Kidney tubule cell (primary cell): Measurements from ENCODE around the gene WRNIP1.

Source experiments
- DNase-seq: peaks from one replicate; pipeline ENCODE4 v3.0.0-alpha.2; 2018; ENCODE audit warnings: low spot score

Gene WRNIP1

DNA sequence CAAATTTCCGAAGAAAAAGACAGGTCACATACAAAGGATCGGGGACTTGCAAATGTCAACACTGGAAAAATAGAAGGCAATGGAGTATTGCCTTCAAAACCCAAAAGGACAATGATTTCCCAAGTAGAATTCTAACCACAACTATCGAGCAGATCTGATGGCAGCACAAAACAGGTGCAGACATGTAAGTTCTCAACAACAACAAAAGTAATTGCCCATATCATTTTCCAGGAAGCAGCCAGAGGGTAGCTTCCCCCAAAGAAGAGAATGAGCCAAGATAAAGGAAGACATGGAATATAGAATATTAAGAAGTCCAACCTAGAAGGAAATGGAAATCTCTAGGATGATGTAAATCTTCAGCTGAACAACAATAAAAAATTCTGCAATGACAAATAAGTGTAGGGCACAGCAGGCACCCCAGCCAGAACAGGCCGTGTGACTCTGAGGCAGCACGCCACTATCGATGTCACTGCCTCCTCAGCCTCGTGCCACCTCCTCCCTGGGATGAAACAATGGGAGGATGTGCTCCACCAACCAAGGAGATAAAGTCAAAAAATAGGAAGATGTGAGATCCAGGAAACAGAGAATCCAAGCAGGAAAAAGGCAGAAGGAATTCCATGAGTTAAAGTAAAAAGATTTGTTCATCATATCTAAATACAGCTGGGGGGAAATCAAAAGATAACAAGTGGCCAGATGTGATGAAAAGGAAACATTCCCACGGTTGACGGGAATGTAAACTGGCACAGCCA is 42.3 kb downstream of the WRNIP1 start:
- peak; percentile 45 for DNase-seq

DNA sequence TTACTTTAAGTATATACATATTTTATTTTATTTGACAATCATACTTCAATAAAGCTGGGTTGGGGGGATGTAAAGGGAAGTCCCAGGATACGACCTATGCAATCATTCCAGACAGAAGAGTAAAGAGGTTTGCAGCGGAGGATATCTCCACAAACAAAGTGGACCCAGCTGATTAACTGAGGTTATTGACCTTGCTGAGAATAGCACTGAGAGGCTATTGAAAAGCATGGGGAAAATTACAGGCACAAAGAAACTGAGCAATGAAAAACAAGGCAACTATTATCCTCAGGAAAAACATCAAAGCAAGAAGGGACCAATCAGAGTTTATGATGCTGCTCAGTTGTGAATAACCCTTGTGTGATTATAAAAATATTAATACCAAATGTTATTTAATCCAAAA is 43.8 kb downstream of the WRNIP1 start:
- DNase-seq, result no peak

DNA sequence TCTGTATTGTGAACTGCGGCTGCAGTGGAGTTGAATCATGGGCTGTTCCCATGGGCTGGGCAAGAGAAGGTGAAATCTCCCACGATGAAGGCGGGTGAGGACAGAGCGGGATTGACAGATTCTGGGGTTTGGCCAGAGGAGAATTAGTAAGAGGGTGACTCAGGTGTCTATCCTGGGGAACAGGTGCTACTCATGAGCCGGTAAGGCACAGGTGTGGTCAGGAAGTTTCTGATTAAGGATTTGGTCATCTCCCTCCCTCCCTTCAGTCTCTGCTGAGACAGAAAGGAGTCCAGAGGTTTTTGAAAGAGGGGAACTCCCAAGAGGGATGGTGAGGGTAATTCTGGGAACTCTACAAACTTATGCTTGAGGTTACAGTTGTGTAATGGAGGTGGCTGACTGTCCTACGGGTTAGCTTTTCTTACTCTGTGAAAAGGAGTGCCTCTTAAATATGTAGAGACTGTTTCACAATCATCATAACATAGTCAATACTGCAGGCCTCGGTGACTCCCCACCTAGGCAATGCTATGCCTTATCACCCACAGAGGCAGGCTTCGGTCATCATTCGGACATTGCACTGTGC is 45.0 kb downstream of the WRNIP1 start:
- DNase-seq, result peak; percentile 97

DNA sequence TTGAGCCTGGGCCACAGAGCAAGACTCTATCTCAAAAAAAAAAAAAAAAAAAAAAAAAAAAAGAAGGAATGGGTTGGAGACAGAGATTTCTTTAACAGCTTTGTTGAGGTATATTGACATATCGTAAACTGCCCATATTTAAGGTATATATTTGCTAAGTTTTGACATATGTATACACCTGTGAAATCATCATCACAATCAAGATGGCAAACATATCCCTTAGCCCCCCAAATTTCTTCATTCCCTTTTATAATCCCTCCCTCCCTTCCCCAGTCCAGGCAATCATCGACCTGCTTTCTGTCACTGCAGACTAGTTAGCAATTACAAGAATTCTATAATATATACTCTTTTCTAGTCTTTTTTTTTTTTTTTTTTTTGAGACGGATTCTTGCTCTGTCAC is 47.5 kb downstream of the WRNIP1 start:
- no peak for DNase-seq

DNA sequence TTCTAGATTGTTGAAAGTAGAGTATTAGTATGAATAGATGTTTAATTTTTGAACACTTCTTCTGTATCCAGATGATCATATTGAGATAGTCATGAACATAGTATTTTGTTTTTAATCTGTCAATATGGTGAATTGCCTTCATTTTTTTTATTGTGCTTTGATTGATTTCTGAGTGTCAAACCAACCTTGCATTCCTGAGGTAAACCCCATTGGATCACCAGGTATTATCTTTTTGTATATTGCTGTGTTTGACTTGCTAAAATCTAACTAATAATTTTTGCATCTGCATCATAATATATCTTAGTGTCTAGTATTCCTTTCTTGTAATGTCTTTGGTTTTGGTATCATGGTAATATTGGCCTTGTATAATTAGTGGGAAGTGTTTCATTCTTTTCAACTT is 51.0 kb downstream of the WRNIP1 start:
- no peak for DNase-seq

DNA sequence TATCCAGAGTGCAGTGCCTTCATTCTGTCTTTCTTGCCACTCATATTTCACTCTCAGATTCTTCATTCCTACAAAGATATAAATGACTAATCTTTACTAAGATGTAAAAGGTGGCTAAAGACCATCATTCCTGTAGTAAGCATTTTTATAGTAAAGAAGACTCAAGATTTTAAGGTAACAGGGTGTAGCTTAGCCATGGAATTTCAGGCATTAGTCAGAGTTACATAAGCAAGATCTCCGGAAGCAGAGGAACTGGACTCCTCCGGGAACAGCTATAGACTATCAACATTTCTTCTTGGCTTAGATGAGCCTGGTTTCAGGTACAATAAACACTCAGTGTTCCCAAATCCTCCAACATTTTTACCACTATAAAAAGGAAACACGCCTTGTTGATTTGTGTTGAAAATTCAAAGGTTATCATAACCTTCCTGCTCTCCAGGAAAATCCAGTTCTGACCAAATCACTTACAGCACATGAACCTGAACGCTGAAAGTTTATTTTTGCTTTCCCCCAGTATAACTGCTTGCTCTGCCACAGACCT is 52.8 kb downstream of the WRNIP1 start:
- DNase-seq, result peak; percentile 64

DNA sequence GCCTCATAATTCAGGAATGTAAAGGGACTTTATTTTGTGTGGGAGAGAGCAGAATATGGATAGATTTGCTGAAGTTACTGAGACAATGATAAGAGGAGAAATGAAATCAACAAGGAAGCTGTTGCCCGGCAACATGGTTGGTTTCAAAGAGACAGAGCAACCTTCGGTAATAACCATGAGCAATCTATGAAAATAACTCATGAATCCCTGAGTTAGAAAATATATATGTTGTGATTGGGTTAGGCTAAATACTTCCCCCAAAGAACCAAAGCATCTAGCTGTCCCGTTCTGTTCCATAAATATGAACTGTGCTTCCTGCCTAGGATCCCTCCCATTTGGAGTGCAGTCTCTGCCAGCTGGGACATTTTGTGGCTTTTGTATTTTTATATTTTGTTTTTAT is 53.4 kb downstream of the WRNIP1 start:
- peak; percentile 65 for DNase-seq

DNA sequence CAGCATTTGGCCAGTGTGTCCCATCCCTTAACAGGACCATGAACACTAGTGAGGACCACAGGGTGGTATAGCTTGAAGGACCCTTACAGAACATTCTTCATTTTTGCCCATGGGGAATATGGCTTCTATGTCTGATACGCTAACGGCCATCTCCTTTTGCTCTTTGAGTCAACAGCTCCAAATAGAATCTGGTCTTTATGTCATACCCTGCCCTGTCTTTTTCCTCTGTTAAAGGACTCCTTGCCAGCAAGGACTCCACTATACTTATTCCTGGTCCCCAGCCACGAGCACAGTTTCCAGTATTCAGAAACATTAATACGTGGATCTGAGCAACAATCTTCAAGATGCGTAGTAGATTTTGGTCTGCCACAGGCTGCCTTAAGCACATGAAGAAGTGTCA is 53.9 kb downstream of the WRNIP1 start:
- no peak for DNase-seq

DNA sequence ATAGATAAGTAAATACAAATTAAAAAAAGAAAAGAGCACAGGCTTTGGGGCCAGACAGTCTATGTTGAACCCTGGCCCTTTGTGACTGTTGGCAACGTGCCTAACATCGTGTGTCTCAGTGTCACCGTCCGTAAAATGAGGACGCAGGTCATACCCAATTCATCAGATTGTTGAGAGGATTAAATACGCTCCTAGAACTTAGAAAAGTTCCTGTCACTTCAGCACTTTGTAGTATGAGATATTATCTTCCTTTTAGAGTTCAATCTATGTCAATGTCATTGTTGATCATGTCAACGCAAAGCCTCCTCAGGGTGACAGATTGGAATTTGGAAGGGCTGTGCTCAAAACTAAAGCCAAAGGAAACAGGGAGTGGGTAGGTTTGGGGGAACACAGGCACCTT is 54.8 kb downstream of the WRNIP1 start:
- no peak for DNase-seq

DNA sequence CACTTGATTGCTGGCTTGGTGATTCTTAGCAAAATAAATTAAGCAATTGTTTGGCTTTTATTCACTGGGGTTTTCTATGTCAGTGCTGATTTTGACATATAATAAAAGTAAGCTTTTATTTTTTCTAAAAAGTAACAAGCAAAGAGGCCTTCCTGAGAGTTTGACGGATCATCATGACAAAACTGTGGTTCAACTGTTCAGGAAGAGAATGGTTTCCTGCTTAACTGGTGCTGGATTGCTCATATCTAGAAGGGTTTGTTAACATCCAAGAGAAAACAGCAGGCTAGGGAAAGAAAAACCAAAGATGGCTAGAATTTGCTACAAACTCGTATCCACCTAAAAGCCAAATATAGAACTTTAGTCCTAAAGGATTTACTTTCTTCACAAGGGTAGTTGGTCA is 55.2 kb downstream of the WRNIP1 start:
- no peak for DNase-seq

DNA sequence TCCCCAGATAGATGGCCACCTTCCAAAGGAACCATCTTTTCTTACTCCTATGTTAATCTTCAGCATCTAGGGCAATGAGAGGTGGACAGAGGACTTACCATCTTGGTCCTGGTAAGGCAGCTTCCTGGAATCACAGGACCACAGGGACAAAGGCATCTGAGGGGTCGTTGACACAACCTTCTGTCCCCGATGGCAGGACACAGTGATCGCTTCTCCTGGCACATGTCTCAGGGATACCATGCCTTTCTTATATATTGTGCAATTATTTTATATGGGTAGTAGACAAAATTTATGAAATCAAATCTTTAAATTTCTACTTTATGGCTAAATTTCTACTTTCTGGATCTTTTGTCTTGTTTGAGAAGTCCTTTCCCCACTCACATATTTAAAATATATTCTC is 56.4 kb downstream of the WRNIP1 start:
- DNase-seq, result no peak

DNA sequence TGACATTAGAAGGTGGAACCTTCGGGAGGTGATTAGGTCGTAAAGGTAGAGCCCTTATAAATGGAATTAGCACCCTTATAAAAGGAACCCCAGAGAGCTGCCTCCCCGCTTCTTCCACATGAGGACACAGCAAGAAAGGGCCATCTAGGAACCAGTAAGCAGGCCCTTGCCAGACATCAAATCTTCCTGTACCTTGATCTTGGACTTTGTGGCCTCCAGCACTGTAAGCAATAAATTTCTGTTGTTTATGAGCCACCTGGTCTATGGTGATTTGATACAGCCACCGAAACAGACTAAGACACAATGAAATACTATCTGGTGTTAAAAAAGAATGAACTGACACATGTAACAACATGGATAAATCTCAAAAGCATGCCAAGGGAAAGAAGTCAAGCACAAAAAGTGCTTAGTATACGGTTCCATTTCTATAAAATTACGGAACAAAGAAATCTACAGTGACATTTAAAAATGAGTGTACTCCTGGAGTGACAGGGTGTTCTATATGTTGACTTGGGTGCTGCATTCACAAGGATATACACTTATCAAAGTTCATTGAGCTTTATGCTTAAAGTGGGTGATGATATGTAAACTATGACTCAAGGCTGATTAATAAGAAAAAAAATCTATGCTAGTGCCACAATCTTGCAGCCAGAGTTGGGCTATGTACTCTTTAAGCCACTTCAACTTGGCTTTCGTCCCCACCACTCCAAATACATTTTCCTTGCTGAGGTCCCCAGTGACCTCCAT is 58.1 kb downstream of the WRNIP1 start:
- DNase-seq, result no peak

DNA sequence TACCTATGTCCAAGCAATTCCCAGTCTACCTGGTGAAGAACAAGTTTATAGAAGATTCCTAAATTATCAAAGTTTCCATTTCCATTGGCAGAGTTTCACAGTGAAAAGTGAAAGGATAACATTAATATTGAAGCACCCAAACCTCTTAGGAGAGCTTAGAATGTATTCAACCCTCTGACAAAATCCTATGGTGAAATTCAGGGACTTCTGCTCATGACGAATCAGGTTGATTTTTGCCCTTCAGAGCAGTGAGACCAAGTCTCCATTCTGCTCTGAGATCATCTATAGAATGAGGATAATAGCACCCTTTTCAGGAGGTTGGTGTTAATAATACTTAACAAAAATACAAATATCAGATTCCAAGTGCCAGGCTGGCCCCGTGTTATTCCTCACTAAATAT is 60.9 kb downstream of the WRNIP1 start:
- no peak for DNase-seq

DNA sequence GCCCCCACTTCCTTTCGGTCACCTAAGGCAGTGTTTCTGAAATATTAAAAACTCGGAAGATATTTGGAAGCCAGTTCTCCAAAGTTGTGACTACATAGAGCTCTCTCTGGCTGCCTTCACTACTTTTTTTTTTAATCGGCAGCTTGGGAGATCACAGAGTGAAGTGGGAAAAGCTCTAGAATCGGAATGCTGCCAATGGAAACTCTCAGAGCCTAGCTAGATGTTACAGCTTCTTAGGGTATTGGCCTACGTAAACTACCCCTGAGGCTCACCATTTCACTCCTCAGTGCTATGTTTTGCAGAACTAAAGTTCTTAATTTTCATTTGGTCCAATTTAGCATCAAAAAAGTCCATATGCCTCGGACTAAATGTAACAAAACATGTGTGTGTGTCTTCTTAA is 61.9 kb downstream of the WRNIP1 start:
- no peak for DNase-seq

DNA sequence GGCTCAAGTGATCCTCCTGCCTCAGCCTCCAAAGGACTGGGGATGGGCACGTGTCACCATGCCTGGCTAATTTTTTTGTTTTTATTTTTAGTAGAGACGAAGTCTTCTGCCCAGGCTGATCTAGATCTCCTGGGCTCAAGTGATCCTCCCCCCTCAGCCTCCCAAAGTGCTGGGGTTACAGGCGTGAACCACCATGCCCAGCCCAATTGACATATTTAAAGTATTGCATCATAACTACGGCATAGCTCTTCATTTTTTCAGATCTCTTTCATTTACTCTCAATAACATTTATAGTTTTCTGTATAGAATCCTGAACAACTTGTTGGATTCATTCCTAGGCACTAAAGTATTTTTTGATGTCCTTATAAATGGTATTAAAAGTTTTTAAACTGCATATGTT is 63.4 kb downstream of the WRNIP1 start:
- no peak for DNase-seq

DNA sequence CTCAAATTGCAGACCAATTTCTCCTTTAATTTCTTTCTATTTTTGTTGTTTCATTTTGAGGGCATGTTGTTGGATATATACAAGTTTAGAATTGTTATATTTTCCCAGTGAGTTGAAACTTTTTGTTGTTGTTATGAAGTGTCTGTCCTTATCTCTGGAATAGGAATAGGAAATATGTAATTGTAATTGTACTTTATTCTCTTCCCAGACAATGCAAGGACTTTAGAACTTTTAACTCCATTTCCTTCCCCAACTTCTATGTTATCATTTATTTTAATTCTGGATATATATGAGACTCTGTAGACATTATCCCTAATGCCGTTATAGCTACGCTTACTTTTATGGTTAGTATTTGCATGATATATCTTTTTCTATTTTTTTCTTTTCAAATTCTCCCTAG is 64.1 kb downstream of the WRNIP1 start:
- DNase-seq, result no peak

DNA sequence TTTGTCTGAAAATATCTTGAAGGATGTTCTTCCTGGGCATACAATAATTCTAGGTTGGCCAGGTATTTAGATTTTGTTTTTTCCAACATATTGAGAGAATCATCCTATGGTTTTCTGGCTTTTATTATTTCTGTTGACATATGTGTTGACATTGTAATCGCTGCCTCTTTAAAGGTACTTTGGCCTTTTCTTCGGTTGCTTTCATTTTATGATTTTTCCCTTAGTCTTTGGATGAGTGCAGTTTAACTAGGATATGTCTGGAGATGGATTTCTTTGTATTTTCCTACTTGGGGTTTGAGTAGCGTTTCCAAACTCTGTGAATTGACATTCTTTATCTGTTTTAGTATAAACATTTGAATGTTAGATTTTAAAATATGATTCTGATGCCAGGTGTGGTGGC is 65.0 kb downstream of the WRNIP1 start:
- DNase-seq, result no peak

DNA sequence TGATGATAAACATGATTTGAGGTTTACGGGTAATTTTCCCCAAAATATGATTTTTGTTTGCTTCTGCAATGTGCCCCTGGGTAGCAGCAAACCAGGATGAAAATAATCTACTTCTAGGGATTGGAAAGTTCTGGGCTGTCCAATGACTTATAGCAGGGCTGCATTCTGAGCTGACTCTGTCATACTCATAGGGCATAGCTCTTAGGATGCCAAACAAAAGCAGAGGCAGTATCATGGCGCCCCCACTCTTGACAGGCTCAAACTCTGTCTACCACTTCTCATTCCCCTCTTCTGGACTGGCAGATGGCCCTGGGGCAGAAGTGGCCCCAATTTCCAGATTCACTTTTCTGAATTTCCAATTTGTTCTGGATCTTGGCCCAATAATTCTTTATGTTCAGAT is 66.2 kb downstream of the WRNIP1 start:
- no peak for DNase-seq

DNA sequence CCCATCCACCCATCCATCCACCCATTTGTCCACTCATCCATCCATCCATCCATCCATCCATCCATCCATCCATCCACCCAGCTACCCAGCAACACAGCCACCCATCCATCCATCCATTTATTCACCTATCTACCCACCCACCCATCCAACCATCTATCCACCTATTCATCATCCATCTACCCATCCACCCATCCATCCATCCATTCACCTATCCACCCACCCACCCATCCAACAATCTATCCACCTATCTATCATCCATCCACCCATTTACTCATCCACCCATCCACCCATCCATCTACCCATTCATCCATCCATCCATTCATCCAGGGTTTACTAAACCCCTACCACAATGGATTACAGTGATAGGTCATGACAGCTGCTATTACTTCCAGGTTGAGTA is 69.1 kb downstream of the WRNIP1 start:
- no peak for DNase-seq
